ENCODE results near the gene ALG8.

The ALG8 gene

DNA sequence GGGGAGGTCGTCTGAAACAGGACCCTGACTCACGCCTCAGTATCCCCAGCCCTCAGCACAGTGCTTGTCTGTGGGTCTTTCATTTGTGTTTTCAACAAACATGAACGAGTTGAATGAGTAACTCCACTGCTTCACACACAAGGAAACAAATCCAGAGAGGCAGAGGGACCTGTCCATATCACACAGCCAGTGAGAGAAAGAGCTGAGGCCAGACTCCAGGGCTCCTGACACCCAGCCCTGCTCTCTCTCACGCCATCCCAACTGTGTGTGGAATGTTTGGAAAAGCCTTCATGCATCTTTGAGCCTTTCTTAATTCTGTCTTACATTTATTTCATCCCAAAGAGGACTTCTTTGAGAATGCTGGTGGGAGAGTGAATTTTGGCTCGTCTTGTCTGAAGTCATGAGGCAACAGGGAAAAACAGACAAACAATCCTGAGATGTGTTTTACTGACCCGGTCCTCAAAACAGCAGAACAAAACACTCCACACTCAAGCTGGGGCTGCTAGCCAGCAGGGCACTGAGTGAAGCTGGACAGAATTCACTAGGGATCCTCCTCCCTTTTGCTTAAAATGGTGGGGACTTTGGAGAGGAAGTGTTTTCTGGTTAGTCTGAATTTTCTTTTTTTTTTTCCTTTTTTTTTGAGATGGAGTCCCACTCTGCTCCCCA, 19.7 kb upstream of the ALG8 start:
- no peak for DNase-seq

DNA sequence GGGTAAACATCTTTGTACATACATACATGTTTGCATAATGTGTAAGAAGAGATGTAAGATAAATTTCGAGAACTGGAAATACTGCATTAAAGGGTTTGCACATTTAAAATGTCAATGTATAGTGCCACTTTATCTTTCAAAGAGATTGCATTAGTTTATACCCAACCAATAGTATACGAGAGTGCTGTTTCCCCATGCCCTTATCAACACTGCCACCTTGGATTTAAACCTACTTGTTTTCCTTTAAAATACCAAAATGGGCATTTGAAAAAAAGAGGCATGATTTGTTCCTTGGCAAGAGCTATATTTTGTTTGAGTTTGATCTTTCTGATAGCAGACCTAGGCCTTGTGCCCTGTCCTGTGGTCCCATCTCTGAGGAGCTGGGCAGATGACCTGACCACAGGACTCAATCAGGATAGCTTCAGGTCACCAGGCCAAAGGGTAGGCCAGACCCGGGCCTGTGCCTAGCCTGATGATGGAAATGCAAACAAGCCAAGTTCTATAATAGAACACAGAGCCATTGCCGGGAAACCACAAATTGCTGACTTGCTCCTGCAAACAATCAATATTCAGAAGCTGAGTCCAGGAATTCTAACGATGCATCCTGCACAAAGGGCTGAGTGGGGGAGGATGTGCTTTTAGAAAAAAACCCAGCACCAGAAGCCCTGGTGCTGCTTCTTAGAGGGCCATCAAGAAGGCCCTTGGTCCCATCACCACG, 16.9 kb upstream of the ALG8 start:
- DNase-seq: no peak

DNA sequence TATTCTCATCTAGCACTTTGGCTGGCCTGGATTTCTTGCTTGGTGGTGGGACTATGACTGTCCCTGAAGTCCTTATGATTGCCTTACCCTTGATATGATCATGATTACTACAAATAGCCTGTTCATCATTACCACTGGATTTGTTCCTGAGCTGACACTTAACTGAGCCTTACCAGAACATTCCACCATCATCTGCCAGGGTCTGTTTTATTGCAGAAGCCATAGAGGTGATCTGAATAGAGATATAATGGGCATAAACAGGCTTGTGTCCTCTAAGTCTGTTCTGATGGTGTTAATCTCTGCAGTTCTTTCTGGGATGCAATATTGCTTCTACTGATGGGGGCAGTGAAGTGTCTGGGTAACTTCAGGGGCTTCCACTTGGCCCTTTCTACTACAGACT, 12.4 kb upstream of the ALG8 start:
- DNase-seq: no peak

DNA sequence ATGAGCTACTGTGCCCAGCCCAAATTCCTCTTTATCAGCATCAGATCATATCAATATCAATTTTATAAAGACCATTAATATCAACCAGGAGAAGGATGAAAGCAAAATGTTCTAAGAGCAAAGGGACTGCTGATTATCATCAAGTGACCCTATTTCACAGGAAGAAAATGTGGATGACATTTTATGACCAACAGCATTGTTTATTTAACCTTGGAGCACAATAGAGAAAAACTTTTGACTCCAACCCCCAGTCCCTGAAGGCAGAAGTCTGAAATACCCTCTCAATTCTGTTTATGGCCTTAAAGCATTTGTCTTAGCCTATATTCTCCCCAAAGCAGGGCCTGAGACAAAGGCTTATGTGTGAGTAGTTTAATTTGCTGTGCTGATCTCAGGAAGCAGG, 11.3 kb upstream of the ALG8 start:
- no peak for DNase-seq

DNA sequence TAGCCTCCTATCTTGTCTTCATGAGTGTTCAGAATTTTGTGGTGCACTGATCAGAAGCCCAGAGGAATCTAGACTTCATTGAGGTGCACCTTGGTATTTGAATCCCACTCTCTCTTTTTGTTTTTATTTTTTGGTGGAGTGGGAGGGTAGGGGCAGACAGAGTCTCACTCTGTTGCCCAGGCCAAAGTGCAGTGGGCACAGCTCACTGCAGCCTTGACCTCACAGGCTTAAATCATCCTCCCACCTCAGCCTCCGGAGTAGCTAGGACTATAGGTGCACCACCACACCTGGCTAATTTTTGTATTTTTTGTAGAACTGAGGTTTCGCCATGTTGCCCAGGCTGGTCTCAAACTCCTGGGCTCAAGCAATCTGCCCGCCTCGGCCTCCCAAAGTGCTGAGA, 10.9 kb upstream of the ALG8 start:
- no peak for DNase-seq

DNA sequence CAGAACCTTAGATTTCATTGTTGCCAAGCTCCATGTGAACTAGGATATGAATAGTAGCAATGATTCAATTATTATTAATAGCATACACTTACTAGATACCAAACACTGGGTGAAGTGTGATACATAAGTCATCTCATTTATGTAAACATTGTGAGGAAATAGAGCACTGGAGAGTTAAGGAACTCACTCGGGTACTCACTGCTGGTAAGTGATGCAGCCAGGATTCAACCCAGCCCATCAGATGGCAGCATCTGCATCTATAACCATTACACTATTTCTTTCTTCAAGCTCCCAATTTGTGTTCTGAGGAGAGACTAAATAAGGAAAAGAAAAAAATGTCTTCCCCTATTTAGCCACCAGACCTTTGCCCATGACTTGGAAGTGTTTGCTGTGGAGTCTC, 10.2 kb upstream of the ALG8 start:
- no peak for DNase-seq

DNA sequence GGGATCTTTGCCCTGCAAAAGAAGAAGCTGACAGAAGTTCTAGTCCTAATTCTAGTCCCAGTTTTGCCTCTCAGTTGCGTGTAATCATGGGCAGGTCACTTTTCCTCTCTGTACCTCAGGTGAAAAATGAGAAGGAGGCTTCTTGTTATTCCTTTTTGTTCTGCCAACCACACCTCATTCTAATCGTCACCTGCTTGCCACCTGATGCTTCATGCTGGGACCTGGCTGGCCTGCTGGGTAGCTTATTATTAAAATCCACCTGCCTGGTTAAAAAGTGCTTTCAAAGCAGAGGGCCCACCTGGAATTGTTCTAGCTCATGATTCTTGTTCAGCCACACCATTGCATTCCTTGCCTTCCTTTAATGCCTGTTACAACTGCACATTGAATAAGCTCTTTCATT, 8.4 kb upstream of the ALG8 start:
- DNase-seq: peak; percentile 95

DNA sequence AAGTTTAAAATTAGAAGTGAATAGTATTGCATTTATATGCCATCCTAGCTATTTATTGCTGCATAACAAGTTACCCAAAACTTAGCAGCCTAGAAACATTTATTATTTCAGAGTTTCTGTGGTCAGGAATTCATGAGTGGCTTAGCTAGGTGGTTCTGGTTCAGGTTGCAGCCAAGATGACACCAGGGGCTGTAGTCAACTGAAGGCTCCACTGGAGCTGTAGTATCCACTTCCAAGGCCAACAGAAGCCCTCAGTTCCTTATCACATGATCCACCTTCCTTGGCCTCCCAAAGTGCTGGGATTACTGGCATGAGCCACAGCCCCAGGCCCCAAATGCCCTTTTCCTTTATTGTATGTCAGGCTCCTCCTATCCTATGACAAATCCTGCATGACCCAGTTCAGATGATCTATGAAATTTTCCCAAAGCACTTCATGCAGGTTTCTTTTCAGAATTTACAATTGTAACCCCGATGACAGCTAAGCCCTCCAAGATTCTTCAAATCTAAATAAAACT, 6.1 kb upstream of the ALG8 start:
- no peak for DNase-seq

DNA sequence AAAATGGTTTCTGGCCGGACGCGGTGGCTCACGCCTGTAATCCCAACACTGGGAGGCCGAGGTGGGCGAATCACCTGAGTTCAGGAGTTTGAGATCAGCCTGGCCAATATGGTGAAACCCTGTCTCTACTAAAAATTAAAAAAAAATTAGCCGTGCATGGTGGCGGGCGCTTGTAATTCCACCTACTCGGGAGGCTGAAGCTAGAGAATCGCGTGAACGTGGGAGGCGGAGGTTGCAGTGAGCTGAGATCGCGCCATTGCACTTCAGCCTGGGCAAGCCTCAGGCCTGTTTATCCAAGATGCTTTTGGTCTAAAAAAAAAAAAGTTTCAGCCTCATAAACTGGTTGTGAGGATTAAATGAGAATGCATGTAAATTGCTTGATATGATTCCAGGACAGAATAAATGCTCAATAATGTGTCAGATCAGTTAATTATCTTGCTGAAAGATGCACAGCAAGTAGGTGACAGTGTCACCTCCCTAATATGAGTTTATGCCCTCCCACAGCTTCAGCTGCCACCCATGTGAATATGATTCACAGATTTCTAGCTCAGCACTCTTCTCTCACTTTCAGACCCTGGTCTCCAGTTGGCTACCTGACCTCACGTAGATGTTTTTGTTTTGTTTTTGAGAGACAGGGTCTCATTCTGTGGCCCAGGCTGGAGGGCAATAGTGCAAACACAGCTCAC, 1.1 kb upstream of the ALG8 start:
- no peak for DNase-seq

DNA sequence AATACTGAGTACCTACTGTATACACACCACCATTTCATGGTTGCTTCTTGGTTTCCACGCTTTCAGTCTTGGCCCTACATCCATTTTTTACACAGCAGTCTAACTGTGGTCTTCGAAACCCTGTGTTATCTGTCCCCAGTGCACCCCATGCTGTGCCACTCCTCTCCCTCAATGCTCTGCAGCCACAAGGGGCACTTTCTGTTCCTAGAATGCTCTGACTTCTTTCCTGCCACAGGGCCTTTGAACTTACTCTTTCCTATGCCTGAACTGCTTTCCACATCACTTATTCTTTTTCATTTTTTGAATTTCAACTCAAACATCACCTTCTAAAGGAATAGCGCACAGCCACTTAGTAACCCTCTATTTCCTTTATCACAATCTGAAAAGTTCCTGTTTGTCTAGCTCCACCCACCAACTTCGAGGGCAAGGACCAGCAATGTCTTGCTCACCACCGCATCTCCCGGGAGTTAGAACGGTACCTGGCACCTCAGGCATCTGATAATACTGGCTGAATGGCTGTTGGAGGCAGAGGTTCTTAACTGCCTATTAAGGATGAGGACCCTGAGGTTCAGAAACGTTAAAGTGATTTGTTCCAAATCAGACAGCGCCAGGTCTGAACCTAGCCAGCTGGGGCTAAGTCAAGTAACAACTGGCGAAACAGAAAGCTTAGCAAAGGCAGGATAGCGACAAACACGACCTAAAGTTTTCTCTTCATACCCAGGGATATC, 568 bp downstream of the ALG8 start:
- DNase-seq: no peak

DNA sequence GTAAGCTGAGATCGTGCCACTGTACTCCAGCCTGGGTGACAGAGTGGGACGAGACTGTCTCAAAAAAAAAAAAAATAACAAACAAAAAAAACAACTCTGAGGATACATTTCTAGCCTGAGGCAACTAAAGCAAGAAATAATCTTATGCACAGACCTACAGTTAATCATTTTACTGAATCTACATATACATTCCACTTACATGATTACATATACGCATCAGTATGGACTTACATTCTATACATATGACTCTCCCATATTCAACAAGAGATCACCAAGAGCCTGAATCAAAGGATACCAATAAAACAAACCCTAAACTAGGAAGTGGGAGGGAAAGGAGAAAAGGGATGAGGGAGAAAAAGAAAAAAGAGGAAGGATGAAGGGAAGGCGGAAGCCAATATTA, 1.1 kb downstream of the ALG8 start:
- no peak for DNase-seq

DNA sequence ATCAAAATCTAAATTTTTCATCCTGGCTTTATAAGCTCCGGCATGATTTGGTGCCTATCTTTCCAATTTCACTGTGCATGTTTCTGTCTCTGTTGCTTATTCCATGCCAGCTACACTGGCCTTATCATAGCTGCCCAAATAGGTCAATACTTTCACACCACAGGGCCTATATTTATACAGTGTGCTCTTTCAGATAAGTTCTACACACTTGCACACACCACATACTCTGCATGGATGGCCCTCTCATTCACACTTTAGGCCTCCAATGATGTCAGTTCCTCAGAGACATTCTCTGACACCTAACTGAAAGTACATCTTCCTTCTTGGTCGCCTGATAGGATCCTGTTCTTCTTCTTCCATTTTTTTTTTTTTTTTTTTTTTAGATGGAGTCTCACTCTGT, 7.0 kb downstream of the ALG8 start:
- DNase-seq: no peak

DNA sequence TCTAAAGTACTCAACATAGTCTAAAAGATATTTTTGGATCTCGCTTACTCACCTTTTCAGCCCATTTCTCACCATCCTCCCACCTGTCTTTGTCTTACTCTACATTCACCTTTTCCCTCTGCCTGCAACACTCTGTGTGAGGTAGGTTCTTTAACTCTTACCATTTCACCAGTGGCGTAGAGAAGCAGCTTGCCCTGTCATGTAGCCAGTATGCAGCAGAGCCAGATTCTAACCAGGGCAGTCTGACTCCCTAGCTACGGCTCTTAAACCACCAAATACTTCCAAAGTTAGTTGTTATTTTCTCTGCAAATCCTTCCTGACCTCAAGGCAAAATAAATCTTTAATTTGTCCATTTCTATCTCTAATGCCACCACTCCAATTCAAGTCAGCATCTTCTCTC, 7.5 kb downstream of the ALG8 start:
- no peak for DNase-seq

DNA sequence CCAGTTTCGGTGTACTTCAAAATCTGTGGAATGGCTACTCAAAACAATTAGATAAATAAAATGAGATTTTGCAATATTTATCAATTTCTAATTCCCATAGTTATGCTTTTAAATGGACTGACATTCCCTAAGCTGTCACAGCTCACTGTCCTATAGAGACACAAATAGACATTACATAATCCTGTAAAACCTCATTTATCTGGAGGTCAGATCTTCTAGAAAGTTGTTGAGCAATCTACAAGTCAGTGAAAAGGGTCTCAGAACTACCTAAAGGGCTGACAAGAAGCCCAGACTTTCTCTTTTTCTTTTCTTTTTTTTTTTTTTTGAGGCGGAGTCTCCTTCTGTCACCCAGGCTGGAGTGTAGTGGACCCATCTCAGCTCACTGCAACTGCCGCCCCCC, 12.0 kb downstream of the ALG8 start:
- no peak for DNase-seq

DNA sequence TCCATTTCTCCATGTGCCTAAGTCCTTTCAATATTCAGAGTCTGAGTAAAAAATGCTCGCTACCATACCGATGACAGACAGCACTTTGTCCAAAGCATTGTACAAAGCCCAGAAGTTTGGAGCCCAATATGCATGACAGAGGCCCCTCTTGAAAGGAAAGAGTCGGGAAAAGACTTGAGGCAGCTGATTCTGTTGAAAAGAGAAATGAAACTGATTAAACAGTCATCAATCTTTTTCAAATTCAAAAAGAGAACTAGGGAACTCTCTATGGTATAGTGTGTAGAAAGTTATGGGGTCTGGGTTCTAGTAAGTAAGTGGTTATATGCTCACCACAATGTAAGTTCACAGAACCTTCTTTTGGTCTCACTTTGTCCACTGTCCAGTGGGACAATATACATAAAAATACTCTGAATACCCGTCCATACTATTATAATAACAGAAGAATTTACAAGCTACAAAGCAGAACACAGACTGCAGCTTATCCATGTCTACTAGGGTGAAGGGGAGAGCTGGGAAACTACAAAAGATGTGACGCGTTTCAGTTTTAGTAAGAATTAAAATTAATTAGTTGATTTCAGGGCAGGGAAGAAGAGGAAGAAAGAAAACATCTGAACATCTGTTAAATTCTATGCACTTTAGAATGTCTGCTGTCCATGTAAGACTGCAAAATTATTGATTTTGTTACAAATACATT, 26.7 kb downstream of the ALG8 start:
- no peak for DNase-seq

DNA sequence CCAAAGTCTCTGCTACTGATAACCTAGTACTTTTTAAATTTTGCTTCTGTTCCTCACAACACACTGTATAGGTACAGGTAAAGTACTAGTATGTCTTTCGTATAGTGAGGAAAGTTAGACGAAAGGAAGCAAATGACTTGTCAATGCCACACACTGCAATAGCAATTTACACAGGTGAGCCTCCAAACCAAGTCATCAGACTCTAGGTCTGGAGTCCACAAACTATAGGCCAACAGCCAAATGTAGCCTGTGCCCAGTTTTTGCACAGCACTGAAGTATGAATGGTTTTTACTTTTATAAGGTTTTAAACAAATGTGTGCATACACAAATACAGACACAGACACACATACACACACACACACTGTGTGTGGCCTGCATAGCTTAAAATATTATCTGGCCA, 28.1 kb downstream of the ALG8 start:
- DNase-seq: no peak

DNA sequence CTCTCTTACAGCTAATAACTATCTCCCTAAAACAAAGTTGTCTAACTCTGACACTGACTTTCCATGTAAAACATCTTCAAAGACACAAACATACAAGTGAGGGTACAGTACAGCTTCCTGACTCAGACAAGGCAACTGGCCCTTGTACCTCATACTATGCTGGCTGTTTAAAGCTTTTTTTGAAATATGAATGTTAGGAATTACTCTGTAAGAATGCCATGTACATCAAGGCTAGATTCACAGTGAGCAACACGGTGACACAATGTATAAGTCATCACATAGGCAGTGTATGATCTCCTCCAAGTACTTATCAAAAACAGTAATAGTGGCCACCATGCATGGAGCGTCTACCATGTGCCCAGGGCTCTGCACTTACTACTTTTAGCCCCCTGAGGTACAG, 28.6 kb downstream of the ALG8 start:
- DNase-seq: no peak

DNA sequence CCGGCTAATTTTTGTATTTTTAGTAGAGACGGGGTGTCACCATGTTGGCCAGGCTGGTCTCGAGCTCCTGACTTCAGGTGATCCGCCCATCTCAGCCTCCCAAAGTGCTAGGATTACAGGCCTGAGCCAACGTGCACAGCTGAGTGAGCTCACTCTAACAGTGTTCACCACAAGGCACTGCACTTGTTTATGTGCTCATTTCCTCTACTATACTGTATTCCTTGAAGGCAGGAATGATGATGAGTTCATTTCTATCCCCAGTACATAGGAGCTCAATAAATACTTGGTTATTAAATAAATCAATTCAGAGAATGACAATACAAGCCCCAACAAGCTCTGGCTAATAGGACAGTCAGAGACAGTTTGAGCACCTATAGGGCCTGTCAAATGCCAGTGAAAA, 29.1 kb downstream of the ALG8 start:
- DNase-seq: no peak

DNA sequence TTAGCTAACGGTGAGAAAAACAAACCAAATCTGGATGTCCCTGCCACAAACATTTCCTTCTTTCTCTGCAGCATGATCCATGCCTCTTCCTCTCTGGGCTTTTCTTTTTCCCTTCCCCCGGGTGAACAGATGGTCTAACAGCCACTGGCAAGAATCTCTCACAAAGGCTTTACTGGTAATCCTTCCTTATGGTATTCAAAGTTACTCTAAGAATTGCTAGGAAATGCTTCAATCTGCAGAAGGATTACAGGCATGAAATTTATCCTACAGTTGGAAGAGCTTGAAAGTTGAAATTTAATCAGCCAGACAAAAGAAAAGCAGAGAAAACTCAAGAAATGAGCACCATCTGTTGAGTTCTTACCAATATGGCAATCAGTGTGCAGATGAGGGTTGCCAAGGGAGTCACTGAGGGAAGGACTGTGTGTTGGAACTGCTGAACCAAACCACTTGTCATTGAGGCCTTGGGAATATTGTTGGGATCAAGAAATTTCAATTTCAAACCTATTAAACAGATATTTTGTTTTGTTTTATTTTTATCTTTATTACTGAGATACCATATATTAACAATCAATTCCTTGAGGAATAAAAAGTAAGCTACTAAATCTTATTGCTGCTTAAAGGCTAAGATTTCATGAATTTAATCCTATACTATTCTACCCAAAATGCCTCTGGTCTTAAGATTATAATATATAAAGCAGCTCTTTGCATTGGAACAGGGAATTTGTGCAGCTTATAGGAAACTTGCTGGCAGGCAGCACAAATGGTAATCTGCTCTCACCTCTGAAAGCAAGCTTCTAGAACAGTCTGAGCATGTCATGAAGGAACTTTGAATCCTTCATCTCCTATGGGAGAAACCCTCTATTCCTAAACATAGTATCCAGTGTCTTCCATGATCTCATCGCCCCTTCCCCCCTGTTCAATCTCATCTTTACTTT, 30.1 kb downstream of the ALG8 start:
- no peak for DNase-seq

DNA sequence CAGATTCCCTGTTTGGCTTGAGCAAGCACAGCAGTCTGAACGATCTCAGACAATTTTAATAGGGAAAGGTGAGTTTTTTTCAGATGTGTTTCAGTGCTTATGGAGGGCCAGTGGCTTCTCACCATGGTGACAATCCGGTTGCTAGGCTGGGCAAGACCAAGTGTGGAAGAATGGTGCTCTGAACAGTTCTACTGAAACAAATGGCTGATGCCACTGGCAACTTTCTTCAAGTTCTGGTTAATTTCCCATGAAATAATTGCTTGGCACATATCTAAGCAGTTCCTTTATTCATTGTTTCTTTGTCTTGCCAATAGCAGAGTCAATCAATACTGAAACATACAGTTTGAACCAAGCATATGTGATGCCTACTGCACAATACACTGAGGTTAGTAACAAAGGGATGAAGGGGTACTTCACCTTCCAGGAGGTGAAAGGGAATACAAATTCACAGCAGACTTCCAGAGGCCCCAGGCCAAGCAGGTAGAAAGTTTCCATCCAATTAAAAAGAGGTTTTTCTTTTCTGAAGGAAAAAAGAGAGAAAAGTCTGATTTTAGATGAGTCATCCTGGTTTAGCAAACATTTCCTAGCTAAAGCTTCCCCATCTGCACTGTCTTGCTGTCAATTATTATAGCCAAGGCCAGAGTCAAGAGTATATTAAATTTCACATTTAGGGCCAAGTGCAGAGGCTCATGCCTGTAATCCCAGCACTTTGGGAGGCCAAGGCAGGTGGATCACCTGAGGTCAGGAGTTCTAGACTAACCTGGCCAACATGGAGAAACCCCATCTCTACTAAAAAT, 38.6 kb downstream of the ALG8 start:
- peak; percentile 79 for DNase-seq

DNA sequence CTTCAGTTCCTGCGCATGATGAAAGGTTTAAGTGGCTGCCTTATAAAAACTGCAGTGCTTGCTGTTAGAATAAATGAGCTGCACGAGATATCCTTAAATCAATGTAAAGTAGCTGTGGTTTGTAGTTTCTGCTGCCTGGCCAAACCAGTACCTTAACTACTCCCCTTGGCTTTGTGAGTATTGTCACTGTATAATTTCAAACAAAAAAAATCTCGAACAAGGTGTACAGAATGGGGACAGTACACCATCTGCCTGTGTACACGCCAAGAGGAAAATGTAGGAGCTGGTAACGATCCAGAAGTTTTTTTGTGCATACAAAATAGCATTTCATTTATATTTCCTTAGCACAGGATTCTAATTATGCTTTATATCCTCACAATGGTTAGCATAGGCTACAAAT, 39.2 kb downstream of the ALG8 start:
- peak; percentile 80 for DNase-seq

Data from NCI-H345 (cell line).